GM12878 (cell line): ENCODE measurements around the gene CSDE1.

Experiments used
- CHD1 ChIP-seq: IDR thresholded peaks from 2 replicates; pipeline ENCODE4 v1.6.1; 2012; ENCODE audit warnings: low read depth, low read length, improper control_type of control experiment
- ESRRA ChIP-seq: IDR thresholded peaks from 2 replicates; pipeline ENCODE4 v1.6.1; 2012; ENCODE audit warnings: mild to moderate bottlenecking, low read length, improper control_type of control experiment
- JUND ChIP-seq: IDR thresholded peaks from 2 replicates; pipeline ENCODE4 v1.6.1; 2012; ENCODE audit warnings: low read depth, mild to moderate bottlenecking, low read length, improper control_type of control experiment, moderate library complexity
- MXI1 ChIP-seq: fragments of 150-350 bp; IDR thresholded peaks from 2 replicates; pipeline ENCODE4 v1.6.1; 2011; ENCODE audit warnings: low read depth, mild to moderate bottlenecking, inconsistent platforms, low read length, improper control_type of control experiment
- MYC ChIP-seq: IDR thresholded peaks from 2 replicates; pipeline ENCODE4 v1.6.1; 2011; ENCODE audit warnings: mild to moderate bottlenecking, low read length, moderate library complexity, inconsistent platforms; ENCODE audit not compliant: insufficient read depth, insufficient replicate concordance, insufficient read length, severe bottlenecking
- NFYB ChIP-seq: IDR thresholded peaks from 2 replicates; pipeline ENCODE4 v1.6.1; 2011; ENCODE audit warnings: low read depth, mild to moderate bottlenecking, low read length, improper control_type of control experiment, moderate library complexity; ENCODE audit not compliant: insufficient read depth
- POLR2A ChIP-seq: IDR thresholded peaks from 2 replicates; pipeline ENCODE4 v1.6.1; 2011; ENCODE audit warnings: low read depth, mild to moderate bottlenecking, low read length
- POLR2AphosphoS5 ChIP-seq: IDR thresholded peaks from 2 replicates; pipeline ENCODE4 v1.6.1; 2011; ENCODE audit warnings: mild to moderate bottlenecking, low read length, inconsistent platforms
- TARDBP ChIP-seq: IDR thresholded peaks from 2 replicates; pipeline ENCODE4 v1.6.1; 2016; ENCODE audit warnings: borderline replicate concordance
- ZNF274 ChIP-seq: IDR thresholded peaks from one replicate; pipeline ENCODE4 v1.8.0; 2011; ENCODE audit not compliant: insufficient read length, insufficient read depth
- TF ChIP-seq, protein P1 (sequence below), 3 experiments: IDR thresholded peaks in 2 of 3; conservative IDR thresholded peaks in 1 of 3; 2 replicates each; pipeline ENCODE4 v1.5.1; 2011; ENCODE audit warnings: low read depth in 3 of 3, low read length in 3 of 3, mild to moderate bottlenecking in 3 of 3, control low read depth in 2 of 3, moderate library complexity in 2 of 3, inconsistent platforms in 1 of 3, mixed read lengths in 1 of 3; ENCODE audit not compliant: control insufficient read depth in 2 of 3, insufficient read depth in 1 of 3; ENCODE audit errors: extremely low read depth in 1 of 3
- TF ChIP-seq, protein P2 (sequence below): IDR thresholded peaks from 2 replicates; pipeline ENCODE4 v1.6.1; 2012; ENCODE audit warnings: low read depth, low read length, improper control_type of control experiment
- TF ChIP-seq, protein P3 (sequence below): fragments of 150-350 bp; IDR thresholded peaks from 2 replicates; pipeline ENCODE4 v1.6.1; 2016; ENCODE audit warnings: low read depth, low read length
- TF ChIP-seq, protein P4 (sequence below): fragments of 450-650 bp; IDR thresholded peaks from 2 replicates; pipeline ENCODE4 v1.6.1; 2017; ENCODE audit warnings: mild to moderate bottlenecking, moderate library complexity

DNA sequence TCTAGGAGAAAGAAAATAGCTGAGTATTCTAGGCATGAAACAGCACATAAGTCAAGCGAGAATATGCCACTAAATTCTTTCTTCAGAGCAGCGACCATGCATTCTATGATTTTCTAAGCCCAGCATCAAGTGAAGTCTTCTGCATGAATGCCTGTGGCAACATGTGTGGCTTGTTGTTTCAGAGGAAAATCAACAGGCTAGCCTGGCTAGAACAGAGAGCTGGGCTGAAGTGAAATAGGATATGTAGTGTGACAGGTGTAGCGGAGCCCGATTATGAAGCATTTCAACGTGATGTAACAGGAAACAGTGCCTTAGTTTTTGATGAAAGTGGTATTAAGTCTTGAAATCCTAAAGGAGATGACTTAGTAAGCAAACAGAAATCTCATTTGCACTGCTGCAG lies 7.0 kb downstream of the CSDE1 start:
- TF ChIP-seq, protein P1, sequence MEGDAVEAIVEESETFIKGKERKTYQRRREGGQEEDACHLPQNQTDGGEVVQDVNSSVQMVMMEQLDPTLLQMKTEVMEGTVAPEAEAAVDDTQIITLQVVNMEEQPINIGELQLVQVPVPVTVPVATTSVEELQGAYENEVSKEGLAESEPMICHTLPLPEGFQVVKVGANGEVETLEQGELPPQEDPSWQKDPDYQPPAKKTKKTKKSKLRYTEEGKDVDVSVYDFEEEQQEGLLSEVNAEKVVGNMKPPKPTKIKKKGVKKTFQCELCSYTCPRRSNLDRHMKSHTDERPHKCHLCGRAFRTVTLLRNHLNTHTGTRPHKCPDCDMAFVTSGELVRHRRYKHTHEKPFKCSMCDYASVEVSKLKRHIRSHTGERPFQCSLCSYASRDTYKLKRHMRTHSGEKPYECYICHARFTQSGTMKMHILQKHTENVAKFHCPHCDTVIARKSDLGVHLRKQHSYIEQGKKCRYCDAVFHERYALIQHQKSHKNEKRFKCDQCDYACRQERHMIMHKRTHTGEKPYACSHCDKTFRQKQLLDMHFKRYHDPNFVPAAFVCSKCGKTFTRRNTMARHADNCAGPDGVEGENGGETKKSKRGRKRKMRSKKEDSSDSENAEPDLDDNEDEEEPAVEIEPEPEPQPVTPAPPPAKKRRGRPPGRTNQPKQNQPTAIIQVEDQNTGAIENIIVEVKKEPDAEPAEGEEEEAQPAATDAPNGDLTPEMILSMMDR (IDR thresholded peaks at IDR 0.05 in 2 of 3, conservative IDR thresholded peaks at IDR 0.05 in 1 of 3; ENCODE audit: control insufficient read depth in 2 of 3, extremely low read depth in 1 of 3, insufficient read depth in 1 of 3, low read depth in 3 of 3, low read length in 3 of 3): no peak
- TF ChIP-seq, protein P2, sequence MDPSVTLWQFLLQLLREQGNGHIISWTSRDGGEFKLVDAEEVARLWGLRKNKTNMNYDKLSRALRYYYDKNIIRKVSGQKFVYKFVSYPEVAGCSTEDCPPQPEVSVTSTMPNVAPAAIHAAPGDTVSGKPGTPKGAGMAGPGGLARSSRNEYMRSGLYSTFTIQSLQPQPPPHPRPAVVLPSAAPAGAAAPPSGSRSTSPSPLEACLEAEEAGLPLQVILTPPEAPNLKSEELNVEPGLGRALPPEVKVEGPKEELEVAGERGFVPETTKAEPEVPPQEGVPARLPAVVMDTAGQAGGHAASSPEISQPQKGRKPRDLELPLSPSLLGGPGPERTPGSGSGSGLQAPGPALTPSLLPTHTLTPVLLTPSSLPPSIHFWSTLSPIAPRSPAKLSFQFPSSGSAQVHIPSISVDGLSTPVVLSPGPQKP: no peak
- no peak for TF ChIP-seq ZNF274
- TF ChIP-seq, protein P3, sequence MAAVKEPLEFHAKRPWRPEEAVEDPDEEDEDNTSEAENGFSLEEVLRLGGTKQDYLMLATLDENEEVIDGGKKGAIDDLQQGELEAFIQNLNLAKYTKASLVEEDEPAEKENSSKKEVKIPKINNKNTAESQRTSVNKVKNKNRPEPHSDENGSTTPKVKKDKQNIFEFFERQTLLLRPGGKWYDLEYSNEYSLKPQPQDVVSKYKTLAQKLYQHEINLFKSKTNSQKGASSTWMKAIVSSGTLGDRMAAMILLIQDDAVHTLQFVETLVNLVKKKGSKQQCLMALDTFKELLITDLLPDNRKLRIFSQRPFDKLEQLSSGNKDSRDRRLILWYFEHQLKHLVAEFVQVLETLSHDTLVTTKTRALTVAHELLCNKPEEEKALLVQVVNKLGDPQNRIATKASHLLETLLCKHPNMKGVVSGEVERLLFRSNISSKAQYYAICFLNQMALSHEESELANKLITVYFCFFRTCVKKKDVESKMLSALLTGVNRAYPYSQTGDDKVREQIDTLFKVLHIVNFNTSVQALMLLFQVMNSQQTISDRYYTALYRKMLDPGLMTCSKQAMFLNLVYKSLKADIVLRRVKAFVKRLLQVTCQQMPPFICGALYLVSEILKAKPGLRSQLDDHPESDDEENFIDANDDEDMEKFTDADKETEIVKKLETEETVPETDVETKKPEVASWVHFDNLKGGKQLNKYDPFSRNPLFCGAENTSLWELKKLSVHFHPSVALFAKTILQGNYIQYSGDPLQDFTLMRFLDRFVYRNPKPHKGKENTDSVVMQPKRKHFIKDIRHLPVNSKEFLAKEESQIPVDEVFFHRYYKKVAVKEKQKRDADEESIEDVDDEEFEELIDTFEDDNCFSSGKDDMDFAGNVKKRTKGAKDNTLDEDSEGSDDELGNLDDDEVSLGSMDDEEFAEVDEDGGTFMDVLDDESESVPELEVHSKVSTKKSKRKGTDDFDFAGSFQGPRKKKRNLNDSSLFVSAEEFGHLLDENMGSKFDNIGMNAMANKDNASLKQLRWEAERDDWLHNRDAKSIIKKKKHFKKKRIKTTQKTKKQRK: no peak
- no peak for TF ChIP-seq NFYB
- TF ChIP-seq MXI1: no peak
- no peak for TF ChIP-seq ESRRA
- no peak for TF ChIP-seq JUND
- no peak for TF ChIP-seq CHD1
- TF ChIP-seq, protein P4, sequence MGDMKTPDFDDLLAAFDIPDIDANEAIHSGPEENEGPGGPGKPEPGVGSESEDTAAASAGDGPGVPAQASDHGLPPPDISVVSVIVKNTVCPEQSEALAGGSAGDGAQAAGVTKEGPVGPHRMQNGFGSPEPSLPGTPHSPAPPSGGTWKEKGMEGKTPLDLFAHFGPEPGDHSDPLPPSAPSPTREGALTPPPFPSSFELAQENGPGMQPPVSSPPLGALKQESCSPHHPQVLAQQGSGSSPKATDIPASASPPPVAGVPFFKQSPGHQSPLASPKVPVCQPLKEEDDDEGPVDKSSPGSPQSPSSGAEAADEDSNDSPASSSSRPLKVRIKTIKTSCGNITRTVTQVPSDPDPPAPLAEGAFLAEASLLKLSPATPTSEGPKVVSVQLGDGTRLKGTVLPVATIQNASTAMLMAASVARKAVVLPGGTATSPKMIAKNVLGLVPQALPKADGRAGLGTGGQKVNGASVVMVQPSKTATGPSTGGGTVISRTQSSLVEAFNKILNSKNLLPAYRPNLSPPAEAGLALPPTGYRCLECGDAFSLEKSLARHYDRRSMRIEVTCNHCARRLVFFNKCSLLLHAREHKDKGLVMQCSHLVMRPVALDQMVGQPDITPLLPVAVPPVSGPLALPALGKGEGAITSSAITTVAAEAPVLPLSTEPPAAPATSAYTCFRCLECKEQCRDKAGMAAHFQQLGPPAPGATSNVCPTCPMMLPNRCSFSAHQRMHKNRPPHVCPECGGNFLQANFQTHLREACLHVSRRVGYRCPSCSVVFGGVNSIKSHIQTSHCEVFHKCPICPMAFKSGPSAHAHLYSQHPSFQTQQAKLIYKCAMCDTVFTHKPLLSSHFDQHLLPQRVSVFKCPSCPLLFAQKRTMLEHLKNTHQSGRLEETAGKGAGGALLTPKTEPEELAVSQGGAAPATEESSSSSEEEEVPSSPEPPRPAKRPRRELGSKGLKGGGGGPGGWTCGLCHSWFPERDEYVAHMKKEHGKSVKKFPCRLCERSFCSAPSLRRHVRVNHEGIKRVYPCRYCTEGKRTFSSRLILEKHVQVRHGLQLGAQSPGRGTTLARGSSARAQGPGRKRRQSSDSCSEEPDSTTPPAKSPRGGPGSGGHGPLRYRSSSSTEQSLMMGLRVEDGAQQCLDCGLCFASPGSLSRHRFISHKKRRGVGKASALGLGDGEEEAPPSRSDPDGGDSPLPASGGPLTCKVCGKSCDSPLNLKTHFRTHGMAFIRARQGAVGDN: no peak
- no peak for TF ChIP-seq MYC
- no peak for TF ChIP-seq POLR2A
- no peak for TF ChIP-seq TARDBP
- TF ChIP-seq POLR2AphosphoS5: no peak
